ENCODE data around the gene FNDC3B. TPM values are rescaled to one million over a fixed set of nuclear protein-coding genes. Genes with fewer than 3 reads are reported as not detected.

Gene FNDC3B
- total and polyA plus RNA-seq, 2 of the 8 experiments (the other 6 are each of a cell fraction or from before 2014, with no cell fraction given), result 14.1 to 44.4 TPM

DNA sequence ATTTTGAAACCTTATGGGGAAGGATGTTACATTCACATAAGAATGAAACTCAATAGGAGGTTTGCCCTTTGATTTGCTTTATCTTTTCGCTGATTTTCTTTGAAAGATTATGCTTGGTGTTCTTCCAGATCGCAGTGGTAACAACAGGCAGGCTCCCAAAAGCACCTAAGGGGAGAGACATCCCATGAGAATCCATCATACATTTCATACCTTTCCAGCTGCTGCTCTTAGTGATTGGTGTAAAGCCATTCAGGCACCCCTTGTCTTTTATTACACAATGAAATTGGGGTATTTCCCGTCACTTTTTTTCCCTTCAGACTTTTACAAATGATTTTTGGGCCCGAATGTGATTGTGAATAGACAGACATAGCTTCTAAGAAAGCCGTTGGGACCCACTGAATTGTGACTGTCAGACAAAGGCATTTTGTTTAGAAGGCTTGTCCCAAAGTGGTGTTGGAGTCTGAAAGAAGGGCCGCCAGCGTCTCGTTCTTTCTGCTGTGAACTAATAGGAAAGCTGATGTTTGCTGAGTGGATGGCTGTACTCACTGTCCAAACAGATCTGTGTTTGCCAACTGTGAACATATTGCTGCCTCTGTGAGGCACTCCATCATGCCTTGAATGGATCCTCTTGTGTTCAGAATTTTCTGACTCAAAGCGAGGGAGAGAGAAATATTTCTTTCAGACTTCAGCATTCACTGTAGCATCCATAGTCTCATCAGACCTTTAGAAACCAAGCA is 164.3 kb downstream of the FNDC3B start:
- peak overlapping the region; percentile 2; the same call in 1 of the 2 replicates for H3K18ac ChIP-seq (ENCODE audit: extremely low read depth, low read length)
- H3K23me2 ChIP-seq (ENCODE audit: low read depth, low read length), result no peaks in the 10 kb centered on the region
- no peaks in the 10 kb centered on the region for H3K27me3 ChIP-seq (replicated peaks in 1 of 4; ENCODE audit: control insufficient read depth in 3 of 4, extremely low read depth in 1 of 4, insufficient read depth in 3 of 4, low read length in 3 of 4)
- H4K8ac ChIP-seq (ENCODE audit: extremely low read depth, insufficient read depth, low read length), result no peak overlapping the region
- no peak overlapping the region for H4K5ac ChIP-seq (ENCODE audit: insufficient read length, low read depth, low read length)
- no peak overlapping the region for H3K4me2 ChIP-seq (ENCODE audit: insufficient read depth in 1 of 2, low read depth in 2 of 2, low read length in 2 of 2)
- H4K20me1 ChIP-seq (replicated peaks in 1 of 2; ENCODE audit: control insufficient read depth in 1 of 2, insufficient read depth in 2 of 2, low read length in 2 of 2), result peaks cover 2 to 3% of the 10 kb centered on the region in 2 experiments
- no peak overlapping the region for H2BK15ac ChIP-seq (ENCODE audit: low read length)
- peaks cover 0 to 6% (median 2%) of the 10 kb centered on the region in 4 experiments; a peak in 1 of 8 replicates for H3K36me3 ChIP-seq (ENCODE audit: control insufficient read depth in 2 of 4, insufficient read depth in 4 of 4, low read length in 3 of 4)
- no peak overlapping the region for H2BK12ac ChIP-seq (ENCODE audit: low read depth, low read length)
- H3K23ac ChIP-seq (ENCODE audit: insufficient read length), result no peak overlapping the region
- FAIRE-seq (no peak), DNase-seq (ENCODE audit: low read depth in 1 of 2, low spot score in 2 of 2) (no peak)
- TF ChIP-seq JUND (IDR thresholded peaks at IDR 0.05; ENCODE audit: low read length), result no peak
- no peak for TF ChIP-seq TCF12 (IDR thresholded peaks at IDR 0.05; ENCODE audit: low read depth, low read length)
- no peak for TF ChIP-seq EP300 (IDR thresholded peaks at IDR 0.05; ENCODE audit: borderline replicate concordance in 1 of 2, low read depth in 2 of 2, low read length in 2 of 2)
- no peak for TF ChIP-seq SP1 (IDR thresholded peaks at IDR 0.05; ENCODE audit: low read depth, low read length)
- TF ChIP-seq POU5F1 (IDR thresholded peaks at IDR 0.05; ENCODE audit: low read depth, low read length), result no peak
- TF ChIP-seq BRCA1 (IDR thresholded peaks at IDR 0.05; ENCODE audit: low read depth, low read length), result no peak
- TF ChIP-seq NANOG (IDR thresholded peaks at IDR 0.05; ENCODE audit: insufficient read depth, low read depth, low read length, poor library complexity, severe bottlenecking), result no peak
- no peak for TF ChIP-seq EGR1 (IDR thresholded peaks at IDR 0.05; ENCODE audit: borderline replicate concordance, low read depth, low read length)
- no peak for TF ChIP-seq FOSL1 (IDR thresholded peaks at IDR 0.05; ENCODE audit: insufficient read depth, low read depth, low read length)
- TF ChIP-seq, protein P1, sequence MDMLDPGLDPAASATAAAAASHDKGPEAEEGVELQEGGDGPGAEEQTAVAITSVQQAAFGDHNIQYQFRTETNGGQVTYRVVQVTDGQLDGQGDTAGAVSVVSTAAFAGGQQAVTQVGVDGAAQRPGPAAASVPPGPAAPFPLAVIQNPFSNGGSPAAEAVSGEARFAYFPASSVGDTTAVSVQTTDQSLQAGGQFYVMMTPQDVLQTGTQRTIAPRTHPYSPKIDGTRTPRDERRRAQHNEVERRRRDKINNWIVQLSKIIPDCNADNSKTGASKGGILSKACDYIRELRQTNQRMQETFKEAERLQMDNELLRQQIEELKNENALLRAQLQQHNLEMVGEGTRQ (IDR thresholded peaks at IDR 0.05; ENCODE audit: low read length), result no peak
- no peak for TF ChIP-seq SIRT6 (IDR thresholded peaks at IDR 0.05; ENCODE audit: low read length)
- H3K4me3 ChIP-seq (ENCODE audit: extremely low read depth in 1 of 4, insufficient read depth in 2 of 4, low read depth in 3 of 4, low read length in 4 of 4), result no peak overlapping the region
- H2BK120ac ChIP-seq (replicated peaks; ENCODE audit: low read depth, low read length), result no peak overlapping the region
- H3K56ac ChIP-seq (replicated peaks; ENCODE audit: insufficient read length, low read depth, low read length), result no peak overlapping the region
- H2AFZ ChIP-seq (ENCODE audit: low read length), result no peak overlapping the region
- H2BK20ac ChIP-seq (ENCODE audit: low read length), result no peak overlapping the region
- WGBS, 2 experiments (ENCODE audit: extremely low coverage in 1 of 2, insufficient coverage in 1 of 2, insufficient read length in 1 of 2, insufficient replicate concordance in 2 of 2, low coverage in 1 of 2, low lambda C conversion rate in 2 of 2, missing lambda C conversion rate in 1 of 2), result 68% methylated on average over 9 of the region's 9 CpGs; no CpG with 5 or more reads in 1 of the 2 experiments
- H4K91ac ChIP-seq (replicated peaks; ENCODE audit: insufficient read length, low read length), result no peak overlapping the region
- H3K9me3 ChIP-seq (ENCODE audit: insufficient read depth in 2 of 2, low read depth in 1 of 2, low read length in 1 of 2), result peaks cover 5% of the 10 kb centered on the region in 2 experiments; a peak in 2 of 4 replicates
- CTCF ChIA-PET (ENCODE audit: partially characterized antibody), result no interaction called here
- no peak overlapping the region for H3K27ac ChIP-seq (ENCODE audit: low read depth, low read length)
- H3K79me2 ChIP-seq (ENCODE audit: control insufficient read depth in 1 of 2, insufficient read depth in 2 of 2, low read length in 2 of 2), result peaks cover 3 to 66% of the 10 kb centered on the region in 2 experiments; a peak in 2 of 4 replicates
- no peak overlapping the region for H3K4ac ChIP-seq (replicated peaks; ENCODE audit: insufficient read length, low read depth, low read length)
- H3K79me1 ChIP-seq (ENCODE audit: low read depth, low read length), result peaks cover 3% of the 10 kb centered on the region; the same call in 1 of the 2 replicates
- H3K14ac ChIP-seq (ENCODE audit: insufficient read length), result no peak overlapping the region
- no peak overlapping the region for H2BK5ac ChIP-seq (ENCODE audit: low read depth, low read length)
- peaks cover 3 to 14% (median 6%) of the 10 kb centered on the region in 4 experiments; a peak in 6 of 7 replicates for H3K4me1 ChIP-seq (replicated peaks in 1 of 4; ENCODE audit: control insufficient read depth in 3 of 4, insufficient read depth in 4 of 4, low read length in 3 of 4)
- H3K9ac ChIP-seq (replicated peaks in 1 of 4; ENCODE audit: extremely low read depth in 1 of 4, low read depth in 3 of 4, low read length in 3 of 4), result no peak overlapping the region; a peak in 1 of 7 replicates
- no peak overlapping the region for H2AK5ac ChIP-seq (ENCODE audit: low read depth, low read length)
- POLR2A ChIA-PET (ENCODE audit: partially characterized antibody), result interaction anchor here (1.1 kb wide), 1 partner anchor 31 kb away, joined by 3 read pairs; no protein-coding TSS in a partner anchor
